Progenitor cell of endocrine pancreas (in vitro differentiated cells): ENCODE measurements around the gene RASSF1. TPM values are rescaled to one million over a fixed set of nuclear protein-coding genes. Genes with fewer than 3 reads are reported as not detected.

Source experiments
- DNase-seq: peaks from one replicate; pipeline ENCODE4 v3.0.0; 2021; ENCODE audit warnings: low spot score; ENCODE audit not compliant: unreplicated experiment
- H3K27ac Mint-ChIP-seq: 2 replicates; pipeline ENCODE4 v1.8.0; 2021; ENCODE audit warnings: mild to moderate bottlenecking, moderate library complexity, mixed read lengths
- H3K27me3 Mint-ChIP-seq: 2 replicates; pipeline ENCODE4 v1.8.0; 2021; ENCODE audit warnings: mixed read lengths
- H3K36me3 Mint-ChIP-seq: 2 replicates; pipeline ENCODE4 v1.8.0; 2022; ENCODE audit warnings: mixed read lengths; ENCODE audit not compliant: insufficient read depth
- H3K4me1 Mint-ChIP-seq: 2 replicates; pipeline ENCODE4 v1.8.0; 2021; ENCODE audit warnings: low read depth, mixed read lengths
- H3K4me3 Mint-ChIP-seq: 2 replicates; pipeline ENCODE4 v1.8.0; 2021; ENCODE audit warnings: low read depth, mild to moderate bottlenecking, moderate library complexity, mixed read lengths
- H3K9me3 Mint-ChIP-seq: 2 replicates; pipeline ENCODE4 v1.8.0; 2021; ENCODE audit warnings: low read depth, mixed read lengths
- total RNA-seq: library from RNA; stranded (reverse); gene quantifications from 2 replicates; pipeline ENCODE4 v1.2.1, GENCODE V29; 2021
- TF ChIP-seq, protein P1 (sequence below): fragments of 200-600 bp; sonication (generic); IDR thresholded peaks from one replicate; pipeline ENCODE4 v1.5.0; 2021; ENCODE audit warnings: antibody characterized with exemption, mild to moderate bottlenecking; ENCODE audit not compliant: unreplicated experiment

RASSF1 gene
- total RNA-seq, 1 donor from 2014 or later, result 11.7 TPM

DNA sequence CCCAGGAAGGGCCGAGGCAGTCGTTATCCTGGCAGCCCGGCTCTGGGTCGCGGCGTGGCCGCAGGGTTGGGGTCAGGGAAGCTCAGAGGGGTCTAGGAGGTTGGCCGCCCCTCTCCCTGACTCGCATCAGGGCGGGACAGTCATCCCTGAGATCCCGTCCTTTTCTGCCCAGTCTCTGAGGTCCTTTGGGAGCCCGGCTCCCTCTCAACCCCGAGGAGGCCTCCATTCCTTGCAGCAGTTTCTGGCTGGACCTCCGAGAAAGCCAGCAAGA is 18.6 kb downstream of the RASSF1 start:
- Mint-ChIP-seq H3K36me3 (peaks cover 15% of the 10 kb centered on the region), H3K4me1 (peaks cover 30% of the 10 kb centered on the region)

DNA sequence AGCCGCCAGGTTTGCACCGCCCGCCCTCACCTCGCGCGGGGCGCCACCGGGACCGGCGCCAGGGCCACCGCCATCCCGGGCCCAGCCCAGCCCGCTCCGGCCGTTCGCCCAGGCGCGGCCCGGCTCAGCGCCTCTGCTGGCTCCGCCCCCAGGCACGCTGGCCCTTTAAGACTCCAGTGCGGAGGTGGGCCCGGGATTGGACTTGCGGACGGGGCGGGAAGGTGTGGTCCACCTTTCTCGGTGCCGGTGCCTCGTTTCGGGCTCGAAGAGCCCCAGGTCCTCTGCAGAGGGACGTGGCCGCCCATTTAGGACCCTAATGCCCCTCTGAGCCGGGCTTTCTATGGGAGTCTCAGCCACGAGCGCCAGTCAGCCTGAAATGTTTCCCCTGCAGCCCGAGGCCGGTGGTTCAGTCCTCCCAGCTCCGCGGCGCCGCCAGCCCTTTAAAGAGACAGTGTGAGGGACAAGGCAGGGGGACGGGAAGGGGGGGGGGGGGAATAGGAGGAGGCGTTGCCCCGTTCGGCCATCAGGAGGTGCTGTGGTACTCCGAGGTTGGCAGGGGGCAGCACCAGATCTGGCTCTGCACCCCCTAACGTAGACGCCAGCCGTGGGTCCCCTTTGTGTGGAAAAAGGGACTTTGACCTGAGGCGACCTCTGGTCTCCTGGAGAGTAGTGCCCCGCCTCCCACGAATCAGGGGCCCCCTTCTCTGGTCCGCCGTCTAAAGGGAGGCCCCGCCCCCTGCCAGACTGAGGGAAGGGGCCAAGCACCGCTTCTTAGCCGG is 19.1 kb downstream of the RASSF1 start:
- TF ChIP-seq, protein P1, sequence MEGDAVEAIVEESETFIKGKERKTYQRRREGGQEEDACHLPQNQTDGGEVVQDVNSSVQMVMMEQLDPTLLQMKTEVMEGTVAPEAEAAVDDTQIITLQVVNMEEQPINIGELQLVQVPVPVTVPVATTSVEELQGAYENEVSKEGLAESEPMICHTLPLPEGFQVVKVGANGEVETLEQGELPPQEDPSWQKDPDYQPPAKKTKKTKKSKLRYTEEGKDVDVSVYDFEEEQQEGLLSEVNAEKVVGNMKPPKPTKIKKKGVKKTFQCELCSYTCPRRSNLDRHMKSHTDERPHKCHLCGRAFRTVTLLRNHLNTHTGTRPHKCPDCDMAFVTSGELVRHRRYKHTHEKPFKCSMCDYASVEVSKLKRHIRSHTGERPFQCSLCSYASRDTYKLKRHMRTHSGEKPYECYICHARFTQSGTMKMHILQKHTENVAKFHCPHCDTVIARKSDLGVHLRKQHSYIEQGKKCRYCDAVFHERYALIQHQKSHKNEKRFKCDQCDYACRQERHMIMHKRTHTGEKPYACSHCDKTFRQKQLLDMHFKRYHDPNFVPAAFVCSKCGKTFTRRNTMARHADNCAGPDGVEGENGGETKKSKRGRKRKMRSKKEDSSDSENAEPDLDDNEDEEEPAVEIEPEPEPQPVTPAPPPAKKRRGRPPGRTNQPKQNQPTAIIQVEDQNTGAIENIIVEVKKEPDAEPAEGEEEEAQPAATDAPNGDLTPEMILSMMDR, result peak; percentile 69
- Mint-ChIP-seq H3K9me3 (no peaks in the 10 kb centered on the region), H3K4me3 (peak overlapping the region; percentile 82), H3K27ac (peak overlapping the region; percentile 100), H3K27me3 (no peaks in the 10 kb centered on the region), H3K4me1 (peaks cover 29% of the 10 kb centered on the region), H3K36me3 (peaks cover 17% of the 10 kb centered on the region)
- peak; percentile 77 for DNase-seq

More for the DNA sequence above, 18.6 kb downstream of the RASSF1 start:
- Mint-ChIP-seq H3K27ac (peak overlapping the region; percentile 100), H3K9me3 (no peaks in the 10 kb centered on the region), H3K4me3 (peak overlapping the region; percentile 82), H3K27me3 (no peaks in the 10 kb centered on the region)
- no peak for DNase-seq
- TF ChIP-seq, protein P1, result no peak

DNA sequence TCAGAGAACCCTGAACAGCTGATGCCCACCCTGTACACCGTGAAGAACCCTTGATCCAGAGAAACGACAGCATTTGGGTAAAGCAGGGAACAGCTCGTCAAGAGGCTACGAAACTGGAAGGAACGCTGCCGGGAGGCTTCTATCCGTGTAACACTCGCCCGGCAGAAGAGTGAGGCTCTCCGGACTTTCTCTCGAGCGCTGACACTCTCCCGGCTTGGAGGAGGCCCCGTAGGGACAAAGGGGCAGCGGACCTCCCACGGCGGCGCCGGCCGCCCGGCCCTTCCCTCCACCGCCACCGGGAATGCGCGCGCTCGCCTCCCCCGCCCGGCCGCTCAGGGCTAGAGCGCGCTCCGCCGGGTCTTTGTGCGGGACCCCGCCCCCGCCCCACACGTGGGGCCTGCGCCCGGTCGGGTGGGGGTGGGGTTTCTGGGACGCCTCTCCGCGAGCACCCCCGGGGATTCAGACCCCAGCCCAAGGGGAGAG is 19.7 kb downstream of the RASSF1 start:
- Mint-ChIP-seq H3K27ac (peak overlapping the region; percentile 97), H3K9me3 (no peaks in the 10 kb centered on the region), H3K36me3 (peaks cover 20% of the 10 kb centered on the region), H3K27me3 (no peaks in the 10 kb centered on the region), H3K4me3 (peak overlapping the region; percentile 90), H3K4me1 (peaks cover 32% of the 10 kb centered on the region)
- TF ChIP-seq, protein P1, result no peak
- DNase-seq, result peak; percentile 73

DNA sequence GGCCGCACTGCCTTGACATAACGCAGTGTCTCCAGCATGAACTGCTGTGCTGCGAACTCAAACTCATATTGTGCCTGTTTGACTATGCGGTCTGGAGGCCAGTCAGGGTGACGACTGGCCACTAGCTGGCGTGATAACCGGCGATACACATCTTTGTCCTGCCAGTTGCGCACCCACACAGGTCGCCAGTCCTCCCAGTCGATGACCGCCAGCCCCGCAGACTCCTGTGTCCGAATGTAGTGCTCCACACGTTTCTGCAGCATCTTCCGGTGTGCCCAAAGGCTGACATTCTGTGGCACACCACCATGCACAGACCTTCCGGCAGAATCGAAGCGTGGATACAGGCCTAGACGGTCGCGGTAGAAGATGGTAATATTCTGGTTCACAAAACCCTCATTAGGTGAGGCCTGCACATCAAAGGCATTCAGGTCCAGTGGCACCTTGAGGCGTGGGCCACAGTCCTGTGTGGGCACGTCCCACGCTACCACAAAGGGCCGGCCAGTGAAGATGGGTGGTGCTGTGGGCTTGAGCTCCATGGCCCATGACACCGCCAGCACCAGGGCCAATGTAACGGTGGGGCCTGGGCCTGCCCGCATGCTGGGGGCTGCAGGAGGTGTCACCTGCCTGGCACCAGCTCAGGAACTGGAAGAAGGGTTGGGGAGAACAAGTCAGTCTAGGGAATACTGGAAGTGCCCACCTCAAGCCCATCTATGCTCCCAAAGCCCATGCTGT is 20.6 kb downstream of the RASSF1 start:
- H3K4me1 Mint-ChIP-seq, result peaks cover 33% of the 10 kb centered on the region
- no peaks in the 10 kb centered on the region for H3K9me3 Mint-ChIP-seq
- H3K4me3 Mint-ChIP-seq, result peak overlapping the region; percentile 90
- H3K27ac Mint-ChIP-seq, result peak overlapping the region; percentile 97
- no peaks in the 10 kb centered on the region for H3K27me3 Mint-ChIP-seq
- H3K36me3 Mint-ChIP-seq, result peaks cover 23% of the 10 kb centered on the region
- TF ChIP-seq, protein P1, result no peak
- no peak for DNase-seq

DNA sequence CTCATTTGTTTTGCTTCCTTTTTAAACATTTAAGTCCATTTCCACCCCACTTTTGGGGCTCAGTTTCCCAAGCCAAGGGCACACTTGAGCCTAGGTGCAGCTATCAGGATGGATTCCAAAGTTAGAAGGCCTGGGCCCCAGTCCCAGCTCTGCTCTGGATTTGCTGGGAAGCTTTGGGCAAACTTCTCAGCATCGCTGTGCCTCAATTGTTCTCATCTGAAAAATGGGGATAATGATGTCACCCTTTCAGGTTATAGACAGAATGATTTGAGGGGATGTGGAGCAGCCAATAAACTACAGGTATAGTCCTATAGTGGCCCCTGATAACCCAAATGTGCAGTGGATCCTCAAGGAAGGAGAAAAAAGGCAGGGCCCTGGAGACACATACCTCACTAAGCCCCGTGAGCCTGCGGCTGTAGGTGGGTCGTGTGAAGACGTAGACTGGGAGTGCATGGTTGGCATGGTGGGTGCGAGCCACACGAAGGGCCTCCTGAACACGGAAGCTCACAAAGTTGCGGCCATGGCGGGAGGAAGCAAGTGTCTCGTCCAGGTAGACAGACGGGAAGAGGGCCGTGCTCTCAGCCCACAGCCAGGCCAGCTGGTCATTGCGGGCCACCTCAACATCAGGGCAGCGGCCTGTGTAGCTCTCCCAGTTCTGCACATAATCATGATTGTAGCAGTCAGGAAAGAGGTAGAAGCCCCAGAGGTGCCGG is 21.3 kb downstream of the RASSF1 start:
- no peak for DNase-seq
- Mint-ChIP-seq H3K27me3 (no peaks in the 10 kb centered on the region), H3K27ac (peak overlapping the region; percentile 33), H3K36me3 (peaks cover 23% of the 10 kb centered on the region), H3K4me3 (peak overlapping the region; percentile 90), H3K9me3 (no peaks in the 10 kb centered on the region), H3K4me1 (peaks cover 28% of the 10 kb centered on the region)
- TF ChIP-seq, protein P1, result no peak
